WTC11 (cell line): ENCODE results near the gene RNF212B. TPM values are rescaled to one million over a fixed set of nuclear protein-coding genes. Genes with fewer than 3 reads are reported as not detected.
A peak's percentile ranks its signal among the peaks of the same experiment; 100 is the strongest.

Experiments used
- CBFB ChIP-seq: sonication (generic); formaldehyde crosslinking; IDR thresholded peaks from 2 replicates; pipeline ENCODE4 v1.8.1; 2022; ENCODE audit warnings: mild to moderate bottlenecking, low read depth, missing genetic modification reagents
- CTCF ChIP-seq: fragments of 200-600 bp; IDR thresholded peaks from 2 replicates; pipeline ENCODE4 v1.8.0; 2022; ENCODE audit warnings: antibody characterized with exemption
- E2F4 ChIP-seq: sonication (generic); formaldehyde crosslinking; IDR thresholded peaks from 2 replicates; pipeline ENCODE4 v1.8.1; 2022; ENCODE audit warnings: low read depth, mild to moderate bottlenecking, moderate library complexity, missing genetic modification reagents, borderline replicate concordance
- ESRRA ChIP-seq: sonication (generic); formaldehyde crosslinking; IDR thresholded peaks from 2 replicates; pipeline ENCODE4 v1.8.1; 2022; ENCODE audit warnings: mild to moderate bottlenecking, missing genetic modification reagents, borderline replicate concordance
- GABPB1 ChIP-seq: sonication (generic); formaldehyde crosslinking; IDR thresholded peaks from 2 replicates; pipeline ENCODE4 v1.8.1; 2023; ENCODE audit warnings: mild to moderate bottlenecking, missing genetic modification reagents
- JUN ChIP-seq: sonication (generic); formaldehyde crosslinking; IDR thresholded peaks from 2 replicates; pipeline ENCODE4 v1.8.0; 2023; ENCODE audit warnings: mild to moderate bottlenecking, missing genetic modification reagents
- MAX ChIP-seq: sonication (generic); formaldehyde crosslinking; IDR thresholded peaks from 2 replicates; pipeline ENCODE4 v1.8.0; 2022; ENCODE audit warnings: mild to moderate bottlenecking, missing genetic modification reagents
- NFYB ChIP-seq: sonication (generic); formaldehyde crosslinking; conservative IDR thresholded peaks from 2 replicates; pipeline ENCODE4 v1.8.0; 2022; ENCODE audit warnings: low read depth, missing genetic modification reagents
- NR3C1 ChIP-seq: sonication (generic); formaldehyde crosslinking; conservative IDR thresholded peaks from 2 replicates; pipeline ENCODE4 v1.8.1; 2023; ENCODE audit warnings: low read depth, mild to moderate bottlenecking, missing genetic modification reagents
- RELA ChIP-seq: sonication (generic); formaldehyde crosslinking; IDR thresholded peaks from 2 replicates; pipeline ENCODE4 v1.8.1; 2022; ENCODE audit warnings: missing genetic modification reagents, mild to moderate bottlenecking, borderline replicate concordance
- SMAD4 ChIP-seq: sonication (generic); formaldehyde crosslinking; IDR thresholded peaks from 2 replicates; pipeline ENCODE4 v1.8.0; 2022; ENCODE audit warnings: mild to moderate bottlenecking, missing genetic modification reagents
- SP1 ChIP-seq: sonication (generic); formaldehyde crosslinking; conservative IDR thresholded peaks from 2 replicates; pipeline ENCODE4 v1.8.1; 2022; ENCODE audit warnings: missing genetic modification reagents
- TEAD1 ChIP-seq: sonication (generic); formaldehyde crosslinking; IDR thresholded peaks from 2 replicates; pipeline ENCODE4 v1.8.0; 2022; ENCODE audit warnings: mild to moderate bottlenecking, missing genetic modification reagents
- TEAD4 ChIP-seq: sonication (generic); formaldehyde crosslinking; IDR thresholded peaks from 2 replicates; pipeline ENCODE4 v1.8.0; 2022; ENCODE audit warnings: mild to moderate bottlenecking, missing genetic modification reagents
- TP53 ChIP-seq: sonication (generic); formaldehyde crosslinking; IDR thresholded peaks from 2 replicates; pipeline ENCODE4 v1.8.1; 2023; ENCODE audit warnings: mild to moderate bottlenecking, missing genetic modification reagents
- ZNF219 ChIP-seq: sonication (generic); formaldehyde crosslinking; IDR thresholded peaks from 2 replicates; pipeline ENCODE4 v1.8.0; 2023; ENCODE audit warnings: missing genetic modification reagents, mild to moderate bottlenecking, borderline replicate concordance
- ZNF263 ChIP-seq: sonication (generic); formaldehyde crosslinking; IDR thresholded peaks from 2 replicates; pipeline ENCODE4 v1.8.1; 2022; ENCODE audit warnings: low read depth, mild to moderate bottlenecking, moderate library complexity, missing genetic modification reagents
- ZNF396 ChIP-seq: fragments of 250-450 bp; sonication (Bioruptor Pico); IDR thresholded peaks from 2 replicates; pipeline ENCODE4 v1.8.0; 2021; ENCODE audit warnings: mild to moderate bottlenecking, moderate library complexity, borderline replicate concordance
- total RNA-seq: library from RNA; stranded (reverse); gene quantifications from 3 replicates; pipeline ENCODE4 v1.2.3, GENCODE V29; 2021
- TF ChIP-seq, protein P1 (sequence below): sonication (generic); formaldehyde crosslinking; IDR thresholded peaks from 2 replicates; pipeline ENCODE4 v1.8.0; 2023; ENCODE audit warnings: missing genetic modification reagents, mild to moderate bottlenecking, borderline replicate concordance
- TF ChIP-seq, protein P2 (sequence below): sonication (generic); formaldehyde crosslinking; IDR thresholded peaks from 2 replicates; pipeline ENCODE4 v1.8.0; 2022; ENCODE audit warnings: mild to moderate bottlenecking, missing genetic modification reagents
- TF ChIP-seq, protein P3 (sequence below): sonication (generic); formaldehyde crosslinking; IDR thresholded peaks from 2 replicates; pipeline ENCODE4 v1.8.0; 2022; ENCODE audit warnings: mild to moderate bottlenecking, missing genetic modification reagents
- TF ChIP-seq, protein P4 (sequence below): sonication (generic); formaldehyde crosslinking; IDR thresholded peaks from 2 replicates; pipeline ENCODE4 v1.8.1; 2023; ENCODE audit warnings: mild to moderate bottlenecking, missing genetic modification reagents, moderate library complexity

Gene RNF212B
- total RNA-seq, 1 experiment from 2014 or later, result 0.46 TPM

DNA sequence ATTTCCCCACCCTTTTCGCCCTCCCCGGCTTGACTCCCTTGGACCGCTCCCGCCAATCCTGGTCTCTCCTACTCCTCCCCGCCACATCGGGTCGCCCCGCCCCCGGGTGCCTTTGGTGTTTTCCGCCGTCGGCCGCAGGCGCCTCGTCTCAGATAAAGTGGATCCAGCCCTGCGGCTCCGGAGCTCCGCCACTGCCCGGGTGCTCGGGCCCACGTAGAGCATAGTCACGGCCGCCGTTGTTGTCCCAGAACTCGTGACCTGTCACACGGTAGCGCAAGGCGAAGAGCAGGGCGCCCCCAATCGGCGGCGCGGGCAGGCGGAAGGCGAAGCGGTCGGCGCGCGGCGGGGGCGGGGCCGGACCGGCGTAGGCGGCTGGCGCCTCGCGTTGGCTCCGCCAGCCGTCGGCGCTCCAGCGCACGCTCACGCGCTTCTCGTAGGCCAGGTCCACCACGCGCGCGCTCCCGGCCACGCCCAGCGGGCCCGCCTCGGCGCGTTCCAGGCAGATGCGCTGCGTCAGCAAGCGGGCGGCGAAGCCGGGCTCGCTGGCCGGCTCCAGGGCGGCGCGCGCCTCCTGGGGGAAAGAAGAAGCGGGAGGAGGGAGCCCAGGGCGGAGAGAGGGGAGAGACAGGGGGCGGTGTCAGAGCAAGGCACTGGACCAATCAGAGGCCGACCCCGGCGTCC, 63.7 kb downstream of the RNF212B start (continued):
- TF ChIP-seq GABPB1 (CRISPR knock-in tag) (peak; percentile 84), TEAD4 (CRISPR knock-in tag) (peak; percentile 52; the same call in 1 of the 2 replicates), CTCF (peak; percentile 60; the same call in 1 of the 2 replicates), SP1 (CRISPR knock-in tag) (peak; percentile 90), JUN (no peak), CBFB (no peak), NR3C1 (CRISPR knock-in tag) (0 out of 2 replicates have a peak, but pooled peaks have one; percentile 74), ESRRA (CRISPR knock-in tag) (no peak), RELA (CRISPR knock-in tag) (no peak), E2F4 (no peak), MAX (CRISPR knock-in tag) (peak; percentile 52; the same call in 1 of the 2 replicates), SMAD4 (CRISPR knock-in tag) (no peak), TEAD1 (CRISPR knock-in tag) (peak; percentile 66; the same call in 1 of the 2 replicates), NFYB (CRISPR knock-in tag) (no peak), ZNF396 (CRISPR knock-in tag) (no peak), ZNF219 (no peak), ZNF263 (CRISPR knock-in tag) (0 out of 2 replicates have a peak, but pooled peaks have one; percentile 22), TP53 (CRISPR knock-in tag) (peak; percentile 90)
- TF ChIP-seq, protein P1, sequence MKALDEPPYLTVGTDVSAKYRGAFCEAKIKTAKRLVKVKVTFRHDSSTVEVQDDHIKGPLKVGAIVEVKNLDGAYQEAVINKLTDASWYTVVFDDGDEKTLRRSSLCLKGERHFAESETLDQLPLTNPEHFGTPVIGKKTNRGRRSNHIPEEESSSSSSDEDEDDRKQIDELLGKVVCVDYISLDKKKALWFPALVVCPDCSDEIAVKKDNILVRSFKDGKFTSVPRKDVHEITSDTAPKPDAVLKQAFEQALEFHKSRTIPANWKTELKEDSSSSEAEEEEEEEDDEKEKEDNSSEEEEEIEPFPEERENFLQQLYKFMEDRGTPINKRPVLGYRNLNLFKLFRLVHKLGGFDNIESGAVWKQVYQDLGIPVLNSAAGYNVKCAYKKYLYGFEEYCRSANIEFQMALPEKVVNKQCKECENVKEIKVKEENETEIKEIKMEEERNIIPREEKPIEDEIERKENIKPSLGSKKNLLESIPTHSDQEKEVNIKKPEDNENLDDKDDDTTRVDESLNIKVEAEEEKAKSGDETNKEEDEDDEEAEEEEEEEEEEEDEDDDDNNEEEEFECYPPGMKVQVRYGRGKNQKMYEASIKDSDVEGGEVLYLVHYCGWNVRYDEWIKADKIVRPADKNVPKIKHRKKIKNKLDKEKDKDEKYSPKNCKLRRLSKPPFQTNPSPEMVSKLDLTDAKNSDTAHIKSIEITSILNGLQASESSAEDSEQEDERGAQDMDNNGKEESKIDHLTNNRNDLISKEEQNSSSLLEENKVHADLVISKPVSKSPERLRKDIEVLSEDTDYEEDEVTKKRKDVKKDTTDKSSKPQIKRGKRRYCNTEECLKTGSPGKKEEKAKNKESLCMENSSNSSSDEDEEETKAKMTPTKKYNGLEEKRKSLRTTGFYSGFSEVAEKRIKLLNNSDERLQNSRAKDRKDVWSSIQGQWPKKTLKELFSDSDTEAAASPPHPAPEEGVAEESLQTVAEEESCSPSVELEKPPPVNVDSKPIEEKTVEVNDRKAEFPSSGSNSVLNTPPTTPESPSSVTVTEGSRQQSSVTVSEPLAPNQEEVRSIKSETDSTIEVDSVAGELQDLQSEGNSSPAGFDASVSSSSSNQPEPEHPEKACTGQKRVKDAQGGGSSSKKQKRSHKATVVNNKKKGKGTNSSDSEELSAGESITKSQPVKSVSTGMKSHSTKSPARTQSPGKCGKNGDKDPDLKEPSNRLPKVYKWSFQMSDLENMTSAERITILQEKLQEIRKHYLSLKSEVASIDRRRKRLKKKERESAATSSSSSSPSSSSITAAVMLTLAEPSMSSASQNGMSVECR (CRISPR knock-in tag), result peak; percentile 63; the same call in 1 of the 2 replicates
- TF ChIP-seq, protein P2, sequence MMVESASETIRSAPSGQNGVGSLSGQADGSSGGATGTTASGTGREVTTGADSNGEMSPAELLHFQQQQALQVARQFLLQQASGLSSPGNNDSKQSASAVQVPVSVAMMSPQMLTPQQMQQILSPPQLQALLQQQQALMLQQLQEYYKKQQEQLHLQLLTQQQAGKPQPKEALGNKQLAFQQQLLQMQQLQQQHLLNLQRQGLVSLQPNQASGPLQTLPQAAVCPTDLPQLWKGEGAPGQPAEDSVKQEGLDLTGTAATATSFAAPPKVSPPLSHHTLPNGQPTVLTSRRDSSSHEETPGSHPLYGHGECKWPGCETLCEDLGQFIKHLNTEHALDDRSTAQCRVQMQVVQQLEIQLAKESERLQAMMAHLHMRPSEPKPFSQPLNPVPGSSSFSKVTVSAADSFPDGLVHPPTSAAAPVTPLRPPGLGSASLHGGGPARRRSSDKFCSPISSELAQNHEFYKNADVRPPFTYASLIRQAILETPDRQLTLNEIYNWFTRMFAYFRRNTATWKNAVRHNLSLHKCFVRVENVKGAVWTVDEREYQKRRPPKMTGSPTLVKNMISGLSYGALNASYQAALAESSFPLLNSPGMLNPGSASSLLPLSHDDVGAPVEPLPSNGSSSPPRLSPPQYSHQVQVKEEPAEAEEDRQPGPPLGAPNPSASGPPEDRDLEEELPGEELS, result peak; percentile 77
- TF ChIP-seq, protein P3, sequence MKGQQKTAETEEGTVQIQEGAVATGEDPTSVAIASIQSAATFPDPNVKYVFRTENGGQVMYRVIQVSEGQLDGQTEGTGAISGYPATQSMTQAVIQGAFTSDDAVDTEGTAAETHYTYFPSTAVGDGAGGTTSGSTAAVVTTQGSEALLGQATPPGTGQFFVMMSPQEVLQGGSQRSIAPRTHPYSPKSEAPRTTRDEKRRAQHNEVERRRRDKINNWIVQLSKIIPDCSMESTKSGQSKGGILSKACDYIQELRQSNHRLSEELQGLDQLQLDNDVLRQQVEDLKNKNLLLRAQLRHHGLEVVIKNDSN, result peak; percentile 78; the same call in 1 of the 2 replicates
- TF ChIP-seq, protein P4, sequence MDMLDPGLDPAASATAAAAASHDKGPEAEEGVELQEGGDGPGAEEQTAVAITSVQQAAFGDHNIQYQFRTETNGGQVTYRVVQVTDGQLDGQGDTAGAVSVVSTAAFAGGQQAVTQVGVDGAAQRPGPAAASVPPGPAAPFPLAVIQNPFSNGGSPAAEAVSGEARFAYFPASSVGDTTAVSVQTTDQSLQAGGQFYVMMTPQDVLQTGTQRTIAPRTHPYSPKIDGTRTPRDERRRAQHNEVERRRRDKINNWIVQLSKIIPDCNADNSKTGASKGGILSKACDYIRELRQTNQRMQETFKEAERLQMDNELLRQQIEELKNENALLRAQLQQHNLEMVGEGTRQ (CRISPR knock-in tag), result peak; percentile 82
